Mucosa of descending colon (tissue), 3 donors: Measurements from ENCODE around the gene VIPR1. TPM values are rescaled to one million over a fixed set of nuclear protein-coding genes. Genes with fewer than 3 reads are reported as not detected.
A peak's percentile ranks its signal among the peaks of the same experiment; 100 is the strongest.

ENCODE experiments used
- ATAC-seq: fragments of 200-7000 bp; cut with Tn5 transposase; one replicate; pipeline ENCODE4 v1.9.1; 2020; ENCODE audit warnings: mild to moderate bottlenecking, moderate library complexity
- DNase-seq, 3 donors: peaks; one replicate each; pipeline ENCODE4 v3.0.0-alpha.2; 2020
- H3K36me3 ChIP-seq: fragments of 200-600 bp; one replicate; pipeline ENCODE4 v1.8.0; 2021; ENCODE audit warnings: low read depth, mild to moderate bottlenecking
- H3K4me1 ChIP-seq: fragments of 200-600 bp; one replicate; pipeline ENCODE4 v1.8.0; 2021; ENCODE audit warnings: low read depth, mild to moderate bottlenecking
- H3K4me3 ChIP-seq: fragments of 200-600 bp; one replicate; pipeline ENCODE4 v1.8.0; 2021; ENCODE audit warnings: mild to moderate bottlenecking
- H3K9me3 ChIP-seq: fragments of 200-600 bp; one replicate; pipeline ENCODE4 v1.8.0; 2021; ENCODE audit warnings: mild to moderate bottlenecking
- intact Hi-C, 2 donors: fragments of 100-400 bp; cut with DNase I in 1 of 2; cut with micrococcal nuclease in 1 of 2; formaldehyde crosslinking; loops; one replicate each; pipeline versions ENCODE4 v1.11.0 to v1.11.1; 2022; cut with DNase I, micrococcal nuclease
- total RNA-seq, 3 donors: library from RNA; stranded (reverse); fragmentation: NEBNext Ultra II Directional in 2 of 3; extraction: Animal tissue kit (Norgen Biotek cat#: 25700) in 2 of 3; gene quantifications; one replicate each; pipeline versions ENCODE4 v1.2.1 to v1.2.4, GENCODE V29; 2021 to 2023
- TF ChIP-seq, protein P1 (sequence below): fragments of 200-600 bp; IDR thresholded peaks from one replicate; pipeline ENCODE4 v1.8.0; 2022; ENCODE audit warnings: antibody characterized with exemption, mild to moderate bottlenecking
- donor health status: DM: no; HTN: no; CAD: no; lungs with moderate emphysema.
- donor health status: DM: no; HTN: no; CAD: no.
- donor health status: DM: no; HTN: yes; CAD: no.

The VIPR1 gene
- total RNA-seq, 3 donors from 2014 or later, result 68.9 to 202 (median 148) TPM

DNA sequence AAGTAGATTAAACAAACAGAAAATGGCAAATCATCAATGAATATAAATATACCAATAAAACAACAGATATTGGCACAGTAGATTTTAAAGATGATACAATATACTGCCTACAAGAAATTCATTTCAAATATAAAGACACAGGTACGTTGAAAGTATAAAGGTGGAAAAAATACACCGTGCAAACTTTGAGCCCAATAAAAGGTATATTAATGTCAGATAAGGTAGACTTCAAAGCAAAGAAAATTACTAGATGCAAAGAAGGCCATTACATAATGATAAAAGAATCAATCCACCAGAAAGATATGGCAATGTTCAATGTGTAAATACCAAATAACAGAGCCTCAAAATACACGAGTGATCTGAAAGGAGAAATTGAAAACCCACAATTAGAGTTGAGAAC, 34.3 kb upstream of the VIPR1 start:
- no peak for DNase-seq
- intact Hi-C loops, result no loop called here
- Histone ChIP-seq H3K4me1 (no peaks in the 10 kb centered on the region), H3K4me3 (no peak overlapping the region), H3K36me3 (no peaks in the 10 kb centered on the region), H3K9me3 (no peaks in the 10 kb centered on the region)
- ATAC-seq, result no peak
- TF ChIP-seq, protein P1, sequence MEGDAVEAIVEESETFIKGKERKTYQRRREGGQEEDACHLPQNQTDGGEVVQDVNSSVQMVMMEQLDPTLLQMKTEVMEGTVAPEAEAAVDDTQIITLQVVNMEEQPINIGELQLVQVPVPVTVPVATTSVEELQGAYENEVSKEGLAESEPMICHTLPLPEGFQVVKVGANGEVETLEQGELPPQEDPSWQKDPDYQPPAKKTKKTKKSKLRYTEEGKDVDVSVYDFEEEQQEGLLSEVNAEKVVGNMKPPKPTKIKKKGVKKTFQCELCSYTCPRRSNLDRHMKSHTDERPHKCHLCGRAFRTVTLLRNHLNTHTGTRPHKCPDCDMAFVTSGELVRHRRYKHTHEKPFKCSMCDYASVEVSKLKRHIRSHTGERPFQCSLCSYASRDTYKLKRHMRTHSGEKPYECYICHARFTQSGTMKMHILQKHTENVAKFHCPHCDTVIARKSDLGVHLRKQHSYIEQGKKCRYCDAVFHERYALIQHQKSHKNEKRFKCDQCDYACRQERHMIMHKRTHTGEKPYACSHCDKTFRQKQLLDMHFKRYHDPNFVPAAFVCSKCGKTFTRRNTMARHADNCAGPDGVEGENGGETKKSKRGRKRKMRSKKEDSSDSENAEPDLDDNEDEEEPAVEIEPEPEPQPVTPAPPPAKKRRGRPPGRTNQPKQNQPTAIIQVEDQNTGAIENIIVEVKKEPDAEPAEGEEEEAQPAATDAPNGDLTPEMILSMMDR, result no peak

DNA sequence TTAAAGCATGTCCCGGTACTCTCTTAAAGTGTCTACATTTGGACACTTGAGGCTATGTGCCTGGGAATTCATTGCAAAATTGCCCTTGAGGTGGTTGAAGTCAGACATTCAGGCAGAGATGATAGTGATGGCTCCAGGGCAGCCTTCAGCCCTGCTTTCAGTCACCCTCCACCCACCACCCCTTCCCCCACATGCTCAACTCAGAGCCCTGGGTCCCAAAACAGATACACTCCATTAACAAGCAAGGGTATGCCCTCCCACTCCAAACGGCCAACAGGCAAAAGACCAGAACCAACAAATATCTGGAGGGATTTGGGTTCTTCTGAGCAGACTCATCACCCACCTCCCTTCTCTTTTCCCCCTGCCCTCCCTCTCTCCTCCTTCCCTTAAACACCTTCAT, 29.9 kb upstream of the VIPR1 start:
- no peaks in the 10 kb centered on the region for H3K9me3 ChIP-seq
- no peak for ATAC-seq
- no peak overlapping the region for H3K4me3 ChIP-seq
- intact Hi-C loops, result no loop called here
- H3K36me3 ChIP-seq, result no peaks in the 10 kb centered on the region
- TF ChIP-seq, protein P1, result no peak
- DNase-seq, result no peak
- no peaks in the 10 kb centered on the region for H3K4me1 ChIP-seq

DNA sequence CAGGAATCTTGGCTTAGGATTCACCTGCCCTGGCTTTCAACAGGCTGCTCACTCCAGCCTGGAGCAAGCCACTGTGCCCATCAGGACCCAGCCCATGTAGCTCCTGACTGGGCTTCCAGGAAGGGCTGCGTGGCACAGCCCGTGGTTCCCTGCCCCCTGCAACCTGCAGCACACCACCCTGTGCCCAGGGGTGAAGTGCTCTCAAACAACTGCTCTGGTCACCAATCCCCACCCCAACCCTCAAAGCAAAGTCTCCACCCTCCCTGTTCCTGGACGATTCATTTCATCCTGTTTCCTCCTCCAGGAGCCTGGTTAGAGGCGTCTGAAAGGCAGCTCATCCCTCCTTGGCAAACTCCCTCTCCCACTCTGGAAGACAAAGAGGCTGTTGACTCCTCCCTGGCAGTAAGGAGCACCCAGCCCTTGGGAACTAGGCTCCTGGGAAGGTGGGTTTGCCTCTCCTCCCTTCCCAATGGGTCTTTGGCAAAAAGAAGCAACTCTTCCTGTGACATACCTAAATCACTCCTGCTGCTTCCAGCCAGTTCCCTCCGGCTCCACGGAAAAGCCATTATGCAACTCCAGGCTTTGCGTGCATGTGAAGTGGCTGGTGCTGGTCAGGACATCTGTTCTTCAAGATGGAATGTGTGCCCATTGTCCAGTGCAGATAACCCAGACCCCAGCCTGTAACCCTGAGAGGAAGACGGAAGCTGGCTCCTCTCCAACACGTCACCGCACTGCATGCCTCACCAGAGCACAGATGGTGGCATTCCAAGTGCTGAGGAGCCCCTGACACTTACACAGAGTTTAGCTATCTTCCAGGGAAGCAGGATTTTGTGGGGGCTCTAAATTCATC, 29.1 kb upstream of the VIPR1 start:
- no peaks in the 10 kb centered on the region for H3K4me1 ChIP-seq
- intact Hi-C loops, result no loop called here
- H3K4me3 ChIP-seq, result no peak overlapping the region
- H3K9me3 ChIP-seq, result no peaks in the 10 kb centered on the region
- peak; percentile 81 for ATAC-seq
- DNase-seq, result peak in 2 of 3 donors; percentile 46 to 52
- TF ChIP-seq, protein P1, result no peak
- no peaks in the 10 kb centered on the region for H3K36me3 ChIP-seq

DNA sequence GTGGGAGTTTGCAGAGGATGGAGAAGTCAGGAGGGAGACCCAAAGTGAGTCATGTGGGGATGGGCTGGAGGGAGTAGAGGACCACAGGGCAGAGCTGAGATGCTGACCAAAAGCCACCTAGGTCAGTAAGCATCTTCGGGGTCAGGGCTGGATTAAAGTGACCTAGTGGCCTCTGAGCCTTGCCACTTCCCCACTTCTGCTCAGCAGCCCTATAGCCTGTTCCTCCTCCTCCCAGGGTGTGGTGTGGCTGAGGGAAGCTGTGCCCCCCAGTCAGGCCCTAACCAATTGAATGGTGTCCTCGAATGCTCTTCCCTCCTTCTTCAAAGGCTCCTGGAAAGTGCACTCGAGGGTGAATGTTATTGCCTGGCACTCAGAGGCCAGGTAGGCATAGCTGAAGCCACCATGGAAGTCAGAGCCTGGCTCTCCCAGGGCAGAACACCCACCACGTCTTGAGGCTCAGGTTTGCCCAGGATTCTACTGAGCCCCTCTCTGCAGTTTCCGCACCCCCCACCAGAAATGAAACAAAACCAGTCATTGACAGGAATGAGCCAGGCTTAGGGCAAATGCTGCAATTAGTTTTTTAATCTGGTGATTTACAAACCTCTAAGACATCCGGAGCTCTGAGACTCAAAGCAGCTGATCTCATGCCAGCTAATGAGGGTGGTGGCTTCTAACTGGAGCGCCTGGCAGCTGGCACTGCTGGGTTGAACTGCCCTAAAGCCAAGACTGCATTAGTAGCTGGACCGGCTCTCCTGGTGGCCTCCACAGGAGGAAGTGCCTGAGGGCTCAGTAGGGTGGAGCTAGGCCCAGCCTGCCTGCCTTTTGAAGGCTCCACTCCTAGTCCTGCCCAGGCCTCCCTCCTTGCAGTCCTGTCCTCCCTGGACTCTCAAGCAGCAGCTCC, 26.0 kb upstream of the VIPR1 start:
- H3K4me1 ChIP-seq, result no peaks in the 10 kb centered on the region
- H3K9me3 ChIP-seq, result no peaks in the 10 kb centered on the region
- ATAC-seq (peak; percentile 82), DNase-seq (peak; percentile 67 to 75 (median 75))
- no peak overlapping the region for H3K4me3 ChIP-seq
- TF ChIP-seq, protein P1, result no peak
- intact Hi-C loops, result no loop called here
- no peaks in the 10 kb centered on the region for H3K36me3 ChIP-seq

DNA sequence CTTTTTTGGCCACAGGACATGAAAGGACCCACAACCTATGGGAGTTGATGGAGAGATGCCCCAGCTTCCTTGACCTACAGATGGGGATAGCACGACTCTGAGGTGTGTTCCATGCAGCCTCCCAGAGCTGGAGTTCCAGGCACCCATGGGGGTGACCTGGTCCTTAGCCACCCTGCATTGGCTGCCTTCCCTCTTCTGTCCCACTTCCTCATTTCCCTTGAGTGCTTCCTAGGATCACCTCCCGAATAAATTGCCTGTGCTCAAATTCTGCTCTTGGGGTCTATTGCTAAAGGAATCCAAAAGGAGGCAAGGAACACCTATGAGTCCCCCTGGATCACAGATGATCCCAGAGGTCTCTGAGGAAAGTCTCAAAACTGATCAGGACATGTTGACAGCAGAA, 24.7 kb upstream of the VIPR1 start:
- H3K9me3 ChIP-seq, result peaks cover 8% of the 10 kb centered on the region
- DNase-seq, result no peak
- ATAC-seq, result no peak
- no peaks in the 10 kb centered on the region for H3K36me3 ChIP-seq
- TF ChIP-seq, protein P1, result no peak
- no peaks in the 10 kb centered on the region for H3K4me1 ChIP-seq
- H3K4me3 ChIP-seq, result no peak overlapping the region
- intact Hi-C loops, result no loop called here
